ENCODE results near the gene DOK7.

The DOK7 gene

GRCh38 chr4:3516836-3517730, 54.0 kb downstream of the DOK7 start:
- Histone ChIP-seq H3K4me3 (ENCODE audit: insufficient read depth, low read depth, low read length, poor library complexity, severe bottlenecking) (no peak overlapping the region), H3K27me3 (replicated peaks; ENCODE audit: control insufficient read depth, insufficient read depth, low read length, poor library complexity, severe bottlenecking) (no peaks in the 10 kb centered on the region), H3K36me3 (ENCODE audit: control insufficient read depth, insufficient read depth, low read length) (peaks cover 94% of the 10 kb centered on the region), H3K27ac (ENCODE audit: insufficient read depth, low read length, poor library complexity, severe bottlenecking) (no peak overlapping the region), H3K4me1 (ENCODE audit: control insufficient read depth, insufficient read depth, low read length, poor library complexity, severe bottlenecking) (no peaks in the 10 kb centered on the region), H3K9me3 (ENCODE audit: control insufficient read depth, low read length) (no peaks in the 10 kb centered on the region)
- DNase-seq: no peak

GRCh38 chr4:3517731-3518510, 54.8 kb downstream of the DOK7 start:
- Histone ChIP-seq H3K36me3 (ENCODE audit: control insufficient read depth, insufficient read depth, low read length) (peaks cover 92% of the 10 kb centered on the region), H3K4me1 (ENCODE audit: control insufficient read depth, insufficient read depth, low read length, poor library complexity, severe bottlenecking) (no peaks in the 10 kb centered on the region), H3K27ac (ENCODE audit: insufficient read depth, low read length, poor library complexity, severe bottlenecking) (no peak overlapping the region), H3K27me3 (replicated peaks; ENCODE audit: control insufficient read depth, insufficient read depth, low read length, poor library complexity, severe bottlenecking) (no peaks in the 10 kb centered on the region), H3K4me3 (ENCODE audit: insufficient read depth, low read depth, low read length, poor library complexity, severe bottlenecking) (no peak overlapping the region), H3K9me3 (ENCODE audit: control insufficient read depth, low read length) (no peaks in the 10 kb centered on the region)
- DNase-seq: no peak

- Histone ChIP-seq H3K9me3 (ENCODE audit: control insufficient read depth, low read length) (no peaks in the 10 kb centered on the region), H3K4me3 (ENCODE audit: insufficient read depth, low read depth, low read length, poor library complexity, severe bottlenecking) (no peak overlapping the region), H3K27me3 (replicated peaks; ENCODE audit: control insufficient read depth, insufficient read depth, low read length, poor library complexity, severe bottlenecking) (no peaks in the 10 kb centered on the region), H3K4me1 (ENCODE audit: control insufficient read depth, insufficient read depth, low read length, poor library complexity, severe bottlenecking) (no peaks in the 10 kb centered on the region), H3K27ac (ENCODE audit: insufficient read depth, low read length, poor library complexity, severe bottlenecking) (no peak overlapping the region), H3K36me3 (ENCODE audit: control insufficient read depth, insufficient read depth, low read length) (peaks cover 92% of the 10 kb centered on the region)
- no peak for DNase-seq
Measured at GRCh38 chr4:3518511-3518880, 55.4 kb downstream of the DOK7 start.

- no peak for DNase-seq
- H3K36me3 ChIP-seq (ENCODE audit: control insufficient read depth, insufficient read depth, low read length): peaks cover 92% of the 10 kb centered on the region
- no peaks in the 10 kb centered on the region for H3K4me1 ChIP-seq (ENCODE audit: control insufficient read depth, insufficient read depth, low read length, poor library complexity, severe bottlenecking)
- H3K27ac ChIP-seq (ENCODE audit: insufficient read depth, low read length, poor library complexity, severe bottlenecking): no peak overlapping the region
- no peaks in the 10 kb centered on the region for H3K27me3 ChIP-seq (replicated peaks; ENCODE audit: control insufficient read depth, insufficient read depth, low read length, poor library complexity, severe bottlenecking)
- H3K9me3 ChIP-seq (ENCODE audit: control insufficient read depth, low read length): no peaks in the 10 kb centered on the region
- no peak overlapping the region for H3K4me3 ChIP-seq (ENCODE audit: insufficient read depth, low read depth, low read length, poor library complexity, severe bottlenecking)
Measured at GRCh38 chr4:3518941-3519340, 55.8 kb downstream of the DOK7 start.

- DNase-seq: no peak
- H3K27ac ChIP-seq (ENCODE audit: insufficient read depth, low read length, poor library complexity, severe bottlenecking): no peak overlapping the region
- peaks cover 92% of the 10 kb centered on the region for H3K36me3 ChIP-seq (ENCODE audit: control insufficient read depth, insufficient read depth, low read length)
- H3K4me1 ChIP-seq (ENCODE audit: control insufficient read depth, insufficient read depth, low read length, poor library complexity, severe bottlenecking): no peaks in the 10 kb centered on the region
- H3K9me3 ChIP-seq (ENCODE audit: control insufficient read depth, low read length): no peaks in the 10 kb centered on the region
- H3K4me3 ChIP-seq (ENCODE audit: insufficient read depth, low read depth, low read length, poor library complexity, severe bottlenecking): no peak overlapping the region
- H3K27me3 ChIP-seq (replicated peaks; ENCODE audit: control insufficient read depth, insufficient read depth, low read length, poor library complexity, severe bottlenecking): no peaks in the 10 kb centered on the region
Measured at GRCh38 chr4:3519468-3520264, 56.6 kb downstream of the DOK7 start.

DNA sequence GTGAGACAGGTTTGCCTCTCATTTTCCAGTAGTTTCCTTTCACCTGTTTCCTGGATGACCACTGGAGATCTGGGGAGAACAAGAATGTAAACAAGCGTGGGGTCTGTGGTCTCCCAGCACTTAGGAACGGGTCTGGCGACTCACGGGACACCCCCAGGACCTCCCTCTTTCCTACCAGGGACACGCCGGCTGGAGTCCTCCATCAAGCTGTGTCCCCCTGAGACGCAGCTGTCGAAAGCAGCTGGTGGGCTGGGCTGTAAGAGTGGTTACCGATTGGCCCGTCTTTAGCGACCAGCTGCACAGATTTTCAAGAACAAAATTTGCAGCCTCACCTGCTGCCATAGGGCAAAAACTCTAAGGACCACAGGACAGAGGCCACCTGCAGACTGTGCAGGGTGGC, 57.2 kb downstream of the DOK7 start:
- no peak for DNase-seq
- Histone ChIP-seq H3K27ac (ENCODE audit: insufficient read depth, low read length, poor library complexity, severe bottlenecking) (no peak overlapping the region), H3K27me3 (replicated peaks; ENCODE audit: control insufficient read depth, insufficient read depth, low read length, poor library complexity, severe bottlenecking) (no peaks in the 10 kb centered on the region), H3K4me1 (ENCODE audit: control insufficient read depth, insufficient read depth, low read length, poor library complexity, severe bottlenecking) (no peaks in the 10 kb centered on the region), H3K36me3 (ENCODE audit: control insufficient read depth, insufficient read depth, low read length) (peaks cover 86% of the 10 kb centered on the region), H3K4me3 (ENCODE audit: insufficient read depth, low read depth, low read length, poor library complexity, severe bottlenecking) (no peak overlapping the region), H3K9me3 (ENCODE audit: control insufficient read depth, low read length) (no peaks in the 10 kb centered on the region)

- H3K4me1 ChIP-seq (ENCODE audit: control insufficient read depth, insufficient read depth, low read length, poor library complexity, severe bottlenecking): no peaks in the 10 kb centered on the region
- no peaks in the 10 kb centered on the region for H3K9me3 ChIP-seq (ENCODE audit: control insufficient read depth, low read length)
- no peak for DNase-seq
- no peak overlapping the region for H3K27ac ChIP-seq (ENCODE audit: insufficient read depth, low read length, poor library complexity, severe bottlenecking)
- H3K4me3 ChIP-seq (ENCODE audit: insufficient read depth, low read depth, low read length, poor library complexity, severe bottlenecking): no peak overlapping the region
- H3K36me3 ChIP-seq (ENCODE audit: control insufficient read depth, insufficient read depth, low read length): peaks cover 78% of the 10 kb centered on the region
- H3K27me3 ChIP-seq (replicated peaks; ENCODE audit: control insufficient read depth, insufficient read depth, low read length, poor library complexity, severe bottlenecking): no peaks in the 10 kb centered on the region
Measured at GRCh38 chr4:3520796-3521600, 57.9 kb downstream of the DOK7 start.

- no peaks in the 10 kb centered on the region for H3K9me3 ChIP-seq (ENCODE audit: control insufficient read depth, low read length)
- DNase-seq: no peak
- no peaks in the 10 kb centered on the region for H3K27me3 ChIP-seq (replicated peaks; ENCODE audit: control insufficient read depth, insufficient read depth, low read length, poor library complexity, severe bottlenecking)
- H3K4me3 ChIP-seq (ENCODE audit: insufficient read depth, low read depth, low read length, poor library complexity, severe bottlenecking): no peak overlapping the region
- no peak overlapping the region for H3K27ac ChIP-seq (ENCODE audit: insufficient read depth, low read length, poor library complexity, severe bottlenecking)
- no peaks in the 10 kb centered on the region for H3K4me1 ChIP-seq (ENCODE audit: control insufficient read depth, insufficient read depth, low read length, poor library complexity, severe bottlenecking)
- peaks cover 71% of the 10 kb centered on the region for H3K36me3 ChIP-seq (ENCODE audit: control insufficient read depth, insufficient read depth, low read length)
Measured at GRCh38 chr4:3521621-3522325, 58.7 kb downstream of the DOK7 start.

DNA sequence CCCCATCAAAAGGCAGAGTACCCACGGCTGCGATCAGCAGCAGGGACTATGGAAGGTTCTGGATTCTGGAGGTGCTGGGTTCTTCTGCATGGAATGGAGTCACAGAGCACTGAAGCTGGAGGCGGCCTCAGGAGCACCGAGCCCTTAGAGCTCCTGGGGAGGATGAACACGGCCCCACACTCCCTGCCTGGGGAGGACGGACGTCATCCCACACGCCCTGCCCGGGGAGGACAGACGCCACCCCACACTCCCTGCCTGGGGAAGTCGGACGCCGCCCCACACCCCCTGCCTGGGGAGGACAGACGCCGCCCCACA, 59.2 kb downstream of the DOK7 start:
- Histone ChIP-seq H3K36me3 (ENCODE audit: control insufficient read depth, insufficient read depth, low read length) (peaks cover 65% of the 10 kb centered on the region), H3K4me3 (ENCODE audit: insufficient read depth, low read depth, low read length, poor library complexity, severe bottlenecking) (no peak overlapping the region), H3K27me3 (replicated peaks; ENCODE audit: control insufficient read depth, insufficient read depth, low read length, poor library complexity, severe bottlenecking) (no peaks in the 10 kb centered on the region), H3K9me3 (ENCODE audit: control insufficient read depth, low read length) (no peaks in the 10 kb centered on the region), H3K27ac (ENCODE audit: insufficient read depth, low read length, poor library complexity, severe bottlenecking) (no peak overlapping the region), H3K4me1 (ENCODE audit: control insufficient read depth, insufficient read depth, low read length, poor library complexity, severe bottlenecking) (no peaks in the 10 kb centered on the region)
- DNase-seq: no peak
